VCaP (cell line): ENCODE data around the gene GAPVD1.
A peak's percentile ranks its signal among the peaks of the same experiment; 100 is the strongest.

ENCODE experiments used
- H3K27ac ChIP-seq: fragments of 450-650 bp; 2 replicates; pipeline ENCODE4 v1.5.1; 2017
- TF ChIP-seq, protein P1 (sequence below): fragments of 450-650 bp; conservative IDR thresholded peaks from 2 replicates; pipeline ENCODE4 v1.5.1; 2017; ENCODE audit warnings: mild to moderate bottlenecking, moderate library complexity

GAPVD1 gene

DNA sequence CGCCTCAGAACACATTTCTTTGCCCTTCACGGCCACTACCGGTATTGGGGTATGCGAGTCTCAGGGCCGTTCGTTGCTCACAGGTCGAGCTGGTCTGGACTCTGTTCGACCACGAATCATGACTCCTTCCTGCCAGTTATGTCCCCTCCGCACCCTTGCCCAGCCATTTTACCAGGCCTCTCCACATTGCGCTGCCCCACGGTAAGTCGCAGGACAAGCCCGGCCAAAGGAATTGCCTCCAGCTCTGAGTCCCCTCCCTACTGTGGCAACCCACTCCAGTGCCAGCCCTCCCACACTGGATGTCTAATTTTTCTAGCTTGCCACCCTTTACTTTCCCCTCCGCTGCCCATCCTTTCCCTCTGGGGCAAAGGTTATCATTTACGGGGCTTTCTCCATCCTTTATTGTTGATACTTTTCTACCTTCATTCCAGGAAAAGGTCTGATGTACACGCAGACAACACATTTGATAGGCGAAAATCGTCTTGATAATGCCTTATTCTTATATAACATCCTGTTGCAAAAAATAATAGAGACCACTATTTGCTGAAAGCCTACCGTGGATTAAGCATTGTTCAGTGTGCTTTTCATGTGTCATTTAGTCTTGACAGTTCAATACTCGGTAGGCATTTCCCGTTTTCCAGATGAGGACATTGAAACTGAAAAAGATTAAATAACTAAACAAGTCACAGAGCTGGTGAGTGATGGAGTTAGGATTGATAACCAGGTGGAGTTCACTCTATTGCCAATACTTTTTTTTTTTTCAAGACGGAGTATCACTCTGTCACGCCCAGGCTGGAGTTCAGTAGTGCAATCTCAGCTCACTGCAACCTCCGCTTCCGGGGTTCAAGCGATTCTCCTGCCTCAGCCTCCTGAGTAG lies 19.5 kb upstream of the GAPVD1 start:
- H3K27ac ChIP-seq = peak overlapping the region; percentile 91
- TF ChIP-seq, protein P1, sequence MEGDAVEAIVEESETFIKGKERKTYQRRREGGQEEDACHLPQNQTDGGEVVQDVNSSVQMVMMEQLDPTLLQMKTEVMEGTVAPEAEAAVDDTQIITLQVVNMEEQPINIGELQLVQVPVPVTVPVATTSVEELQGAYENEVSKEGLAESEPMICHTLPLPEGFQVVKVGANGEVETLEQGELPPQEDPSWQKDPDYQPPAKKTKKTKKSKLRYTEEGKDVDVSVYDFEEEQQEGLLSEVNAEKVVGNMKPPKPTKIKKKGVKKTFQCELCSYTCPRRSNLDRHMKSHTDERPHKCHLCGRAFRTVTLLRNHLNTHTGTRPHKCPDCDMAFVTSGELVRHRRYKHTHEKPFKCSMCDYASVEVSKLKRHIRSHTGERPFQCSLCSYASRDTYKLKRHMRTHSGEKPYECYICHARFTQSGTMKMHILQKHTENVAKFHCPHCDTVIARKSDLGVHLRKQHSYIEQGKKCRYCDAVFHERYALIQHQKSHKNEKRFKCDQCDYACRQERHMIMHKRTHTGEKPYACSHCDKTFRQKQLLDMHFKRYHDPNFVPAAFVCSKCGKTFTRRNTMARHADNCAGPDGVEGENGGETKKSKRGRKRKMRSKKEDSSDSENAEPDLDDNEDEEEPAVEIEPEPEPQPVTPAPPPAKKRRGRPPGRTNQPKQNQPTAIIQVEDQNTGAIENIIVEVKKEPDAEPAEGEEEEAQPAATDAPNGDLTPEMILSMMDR = no peak

DNA sequence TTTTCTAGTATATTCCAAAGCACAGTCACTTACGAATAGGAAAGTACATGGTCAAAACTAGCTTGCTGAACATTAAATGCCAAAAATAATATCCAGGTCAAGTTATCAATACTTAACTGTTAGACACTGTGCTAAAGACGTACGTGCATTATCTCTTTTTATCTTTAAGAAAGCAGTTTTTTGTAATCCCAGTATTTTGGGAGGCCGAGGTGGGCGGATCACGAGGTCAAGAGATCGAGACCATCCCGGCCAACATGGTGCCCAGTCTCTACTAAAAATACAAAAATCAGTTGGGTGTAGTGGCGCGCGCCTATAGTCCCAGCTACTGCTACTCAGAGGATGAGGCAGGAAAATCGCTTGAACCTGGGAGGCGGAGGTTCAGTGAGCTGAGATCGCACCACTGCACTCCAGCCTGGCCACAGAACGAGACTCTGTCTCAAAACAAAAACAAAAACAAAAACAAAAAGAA lies 17.8 kb upstream of the GAPVD1 start:
- H3K27ac ChIP-seq = no peak overlapping the region
- TF ChIP-seq, protein P1 = no peak

DNA sequence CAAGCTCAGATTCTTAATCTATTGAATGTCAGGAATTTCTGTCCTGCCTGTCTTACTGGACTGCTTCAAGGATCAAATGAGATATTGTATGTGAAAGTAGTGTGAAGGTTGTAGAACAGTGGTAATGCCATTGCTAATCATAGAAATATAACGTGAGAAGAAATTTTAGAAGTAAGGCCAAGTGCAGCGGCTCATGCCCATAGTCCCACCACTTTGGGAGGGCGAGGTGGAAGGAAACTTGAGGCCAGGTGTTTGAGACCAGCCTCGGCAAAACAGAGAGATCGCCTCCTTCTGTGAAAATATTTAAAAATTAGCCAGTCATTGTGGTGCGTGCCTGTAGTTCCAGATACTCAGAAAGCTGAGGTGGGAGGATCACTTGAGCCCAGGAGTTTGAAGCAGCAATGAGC lies 15.4 kb upstream of the GAPVD1 start:
- TF ChIP-seq, protein P1 = no peak
- H3K27ac ChIP-seq = no peak overlapping the region

DNA sequence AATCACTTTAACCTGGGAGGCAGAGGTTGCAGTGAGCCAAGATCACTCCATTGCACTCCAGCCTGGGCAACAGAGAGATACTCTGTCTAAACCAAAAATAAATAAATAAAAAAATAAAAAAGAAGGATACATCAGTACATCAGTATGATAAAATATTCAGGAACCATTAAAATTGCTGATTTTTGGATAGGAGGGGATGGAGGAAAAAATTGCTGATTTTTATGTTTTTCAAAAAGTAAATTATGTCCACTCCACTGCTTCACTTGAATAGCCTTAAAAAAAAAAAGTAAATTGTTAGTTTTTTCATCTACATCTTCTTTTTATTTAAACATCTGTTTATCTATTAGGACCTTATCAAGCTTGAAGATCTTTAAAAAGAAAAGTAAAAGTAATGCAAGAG lies 7.4 kb upstream of the GAPVD1 start:
- TF ChIP-seq, protein P1 = no peak
- no peak overlapping the region for H3K27ac ChIP-seq

DNA sequence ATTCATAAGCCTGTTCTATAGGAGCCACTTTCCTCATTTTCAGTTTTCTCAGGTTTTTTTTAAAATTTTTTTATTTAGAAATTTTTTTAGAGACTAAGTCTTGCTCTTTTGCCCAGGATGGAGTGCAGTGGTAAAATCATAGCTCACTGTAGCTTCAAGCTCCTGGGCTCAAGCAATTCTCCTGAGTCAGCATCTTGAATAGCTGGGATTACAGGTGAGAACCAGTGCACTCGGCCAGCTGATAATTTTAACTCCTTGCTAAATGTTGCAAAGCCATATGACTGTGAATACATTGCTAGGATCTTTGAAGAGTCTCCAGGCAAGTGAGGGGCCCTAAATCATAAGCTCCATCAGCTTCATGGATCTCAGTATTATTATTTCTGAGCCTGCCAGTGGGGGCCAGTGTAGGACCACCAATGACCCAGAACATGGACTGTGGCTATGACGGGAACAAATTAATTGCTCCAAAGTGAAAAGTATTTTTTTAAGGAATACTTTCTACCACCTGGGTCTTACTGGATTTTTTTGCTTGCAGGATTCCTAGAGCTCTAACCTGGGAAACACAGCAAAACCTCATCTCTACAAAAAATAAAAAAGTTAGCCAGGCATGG lies 5.7 kb upstream of the GAPVD1 start:
- no peak overlapping the region for H3K27ac ChIP-seq
- TF ChIP-seq, protein P1 = peak; percentile 51

DNA sequence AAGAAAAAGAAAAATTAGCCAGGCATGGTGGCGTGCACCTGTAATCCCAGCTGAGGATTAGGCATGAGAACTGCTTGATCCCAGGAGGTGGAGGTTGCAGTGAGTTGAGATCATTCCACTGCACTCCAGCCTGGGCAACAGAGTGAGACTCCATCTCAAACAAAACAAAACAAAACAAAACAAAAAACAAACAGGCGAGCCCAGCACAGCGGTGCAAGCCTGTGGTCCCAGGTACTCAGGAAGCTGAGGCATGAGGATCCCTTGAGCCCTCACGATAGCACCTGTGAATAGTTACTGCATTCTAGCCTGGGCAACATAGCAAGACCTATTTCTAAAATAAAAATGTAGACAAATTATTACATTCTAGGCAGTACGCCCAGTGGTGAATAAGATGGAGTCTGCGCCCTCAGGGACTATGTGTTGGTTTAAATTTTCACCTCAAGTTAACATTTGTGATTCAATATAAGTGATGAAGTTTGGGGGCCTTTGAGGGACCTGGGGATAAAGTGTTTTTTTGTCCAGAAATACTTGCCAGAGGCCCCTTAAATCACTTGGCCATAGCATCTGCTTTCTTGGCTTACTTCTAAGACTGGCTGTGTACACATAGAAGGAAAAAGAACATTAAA lies 3.4 kb upstream of the GAPVD1 start:
- H3K27ac ChIP-seq = no peak overlapping the region
- TF ChIP-seq, protein P1 = no peak
